ENCODE measurements around the gene IPO11.

DNA sequence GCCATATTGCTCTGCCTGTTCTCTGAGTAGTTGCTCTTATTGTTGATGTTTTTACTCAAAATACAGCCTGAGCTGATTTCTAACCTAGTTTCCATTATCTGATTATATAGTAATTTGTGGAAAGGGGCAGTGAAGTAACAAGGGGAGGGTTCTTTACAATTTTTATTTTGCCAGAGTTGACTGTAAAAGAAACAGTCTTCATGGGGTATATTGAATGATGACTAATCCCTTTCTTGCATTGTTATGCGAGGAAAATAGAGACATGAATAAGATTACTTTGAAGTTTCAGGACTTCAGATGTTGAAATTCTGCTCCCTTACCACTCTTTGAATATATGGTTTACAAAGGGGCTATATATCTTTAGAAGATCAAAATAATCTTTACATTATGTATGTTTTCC is 156.9 kb downstream of the IPO11 start:
- no peak for TF ChIP-seq POLR2A (IDR thresholded peaks at IDR 0.05; ENCODE audit: low read depth, low read length)
- no peak for TF ChIP-seq POLR2AphosphoS5 (IDR thresholded peaks at IDR 0.05; ENCODE audit: low read depth, low read length)

Data from GM12891 (cell line).